Stimulated activated CD8-positive, alpha-beta memory T cell treated with anti-CD3 and anti-CD28 coated beads, Interleukin-15, amount 100 ng/mL, for 24 hours (primary cell): ENCODE data around the gene DNASE1L2.

Experiments
- DNase-seq: peaks from one replicate; pipeline ENCODE4 v3.0.0-alpha.2; 2020; ENCODE audit warnings: low read depth

The DNASE1L2 gene

GRCh38 chr16:2270070-2270462 is 33.8 kb downstream of the DNASE1L2 start:
- no peak for DNase-seq

GRCh38 chr16:2270588-2271470 is 34.6 kb downstream of the DNASE1L2 start:
- DNase-seq = no peak

DNA sequence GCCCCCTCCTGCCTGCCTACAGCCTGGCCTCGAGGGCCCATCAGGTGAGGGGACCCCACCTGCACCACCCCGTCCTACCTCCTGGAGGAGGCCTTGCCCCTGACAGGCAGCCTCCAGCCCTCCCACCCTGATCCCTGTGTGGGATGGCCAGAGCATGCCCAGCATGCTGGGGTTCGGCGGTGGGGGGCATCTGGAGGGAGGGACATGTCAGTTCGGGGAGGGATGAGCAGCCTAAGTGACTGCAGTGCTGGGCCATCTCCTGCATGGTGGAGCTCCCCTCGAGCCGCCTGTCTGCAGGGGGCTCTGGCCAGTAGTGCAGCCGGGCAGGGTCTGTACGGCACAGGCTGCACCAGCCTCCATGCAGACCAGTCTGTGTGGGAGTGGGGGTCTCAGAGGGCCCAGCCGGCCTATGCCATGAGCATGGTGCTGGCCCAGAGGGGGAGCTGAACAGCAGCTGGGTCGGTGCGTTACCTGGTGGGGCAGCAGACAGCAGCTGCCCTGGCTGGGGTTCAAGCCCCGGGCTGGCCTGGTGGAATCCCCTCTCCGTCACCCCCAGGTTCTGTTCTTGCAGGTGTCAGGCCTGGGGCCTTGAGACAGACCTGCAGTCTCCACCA is 35.7 kb downstream of the DNASE1L2 start:
- DNase-seq = no peak

- no peak for DNase-seq
These were observed 37.2 kb downstream of the DNASE1L2 start for GRCh38 chr16:2273484-2273883.

DNA sequence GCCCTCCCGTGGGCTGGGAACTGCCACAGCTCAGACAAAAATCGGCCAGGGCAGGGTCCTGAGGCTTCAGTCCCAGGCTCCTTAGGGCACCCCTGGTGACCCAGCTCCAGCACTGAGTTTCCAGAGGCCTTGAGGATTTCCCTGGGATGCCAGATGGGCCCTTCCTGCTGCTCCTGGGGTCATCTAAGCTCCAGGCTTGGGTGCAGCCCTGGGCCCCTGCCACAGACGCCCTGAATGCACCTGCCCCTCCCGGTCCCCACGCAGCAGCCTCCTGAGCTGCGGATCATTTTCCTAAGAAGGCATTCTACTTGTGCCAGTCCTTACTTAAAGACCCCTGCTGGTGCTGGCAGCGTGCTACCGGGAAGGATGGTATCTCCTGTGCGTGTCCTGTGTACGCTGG is 37.7 kb downstream of the DNASE1L2 start:
- no peak for DNase-seq

DNA sequence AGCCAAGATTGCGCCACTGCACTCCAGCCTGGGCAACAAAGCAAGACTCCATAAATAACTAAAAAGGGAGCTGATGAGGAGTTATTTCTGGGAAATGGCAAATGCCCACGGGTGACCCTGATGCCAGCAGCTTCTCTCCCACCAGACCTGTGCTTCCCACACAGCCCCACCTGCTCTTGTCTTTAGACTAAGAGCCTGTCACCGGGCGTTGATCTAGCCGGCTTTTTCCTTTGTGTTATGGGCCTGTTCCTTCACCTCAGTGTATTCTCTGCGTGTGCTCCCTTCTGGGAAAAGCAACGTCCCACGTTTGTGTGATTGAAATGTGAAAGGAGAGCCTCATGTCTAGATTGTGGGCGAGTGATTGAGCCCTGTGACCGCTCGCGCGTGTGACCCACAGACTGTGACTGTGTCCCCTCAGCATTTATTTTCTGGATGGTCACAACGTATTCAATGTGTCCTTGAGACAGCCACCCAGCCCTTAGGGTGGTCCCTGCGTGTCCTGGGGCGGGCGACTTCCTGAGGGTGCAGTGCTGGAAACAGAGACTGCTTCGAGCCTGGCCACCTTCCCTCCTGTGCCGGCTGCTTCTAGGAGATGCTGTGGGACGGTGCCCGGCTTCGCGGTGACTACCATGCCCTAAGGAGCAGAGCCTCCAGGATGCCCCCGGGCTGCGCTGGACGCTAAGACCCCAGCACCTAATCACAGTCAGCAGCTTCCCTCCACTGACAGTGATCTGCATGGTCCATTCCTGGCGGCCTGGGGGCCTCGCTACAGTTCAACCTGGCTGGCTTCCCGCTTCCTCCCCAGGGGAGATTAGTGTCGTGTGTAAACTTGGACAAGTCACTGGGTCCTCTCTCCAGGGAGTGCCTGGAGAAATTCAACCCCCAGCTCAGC is 39.5 kb downstream of the DNASE1L2 start:
- DNase-seq = no peak

- no peak for DNase-seq
These were observed 40.3 kb downstream of the DNASE1L2 start for GRCh38 chr16:2276368-2277195.

DNA sequence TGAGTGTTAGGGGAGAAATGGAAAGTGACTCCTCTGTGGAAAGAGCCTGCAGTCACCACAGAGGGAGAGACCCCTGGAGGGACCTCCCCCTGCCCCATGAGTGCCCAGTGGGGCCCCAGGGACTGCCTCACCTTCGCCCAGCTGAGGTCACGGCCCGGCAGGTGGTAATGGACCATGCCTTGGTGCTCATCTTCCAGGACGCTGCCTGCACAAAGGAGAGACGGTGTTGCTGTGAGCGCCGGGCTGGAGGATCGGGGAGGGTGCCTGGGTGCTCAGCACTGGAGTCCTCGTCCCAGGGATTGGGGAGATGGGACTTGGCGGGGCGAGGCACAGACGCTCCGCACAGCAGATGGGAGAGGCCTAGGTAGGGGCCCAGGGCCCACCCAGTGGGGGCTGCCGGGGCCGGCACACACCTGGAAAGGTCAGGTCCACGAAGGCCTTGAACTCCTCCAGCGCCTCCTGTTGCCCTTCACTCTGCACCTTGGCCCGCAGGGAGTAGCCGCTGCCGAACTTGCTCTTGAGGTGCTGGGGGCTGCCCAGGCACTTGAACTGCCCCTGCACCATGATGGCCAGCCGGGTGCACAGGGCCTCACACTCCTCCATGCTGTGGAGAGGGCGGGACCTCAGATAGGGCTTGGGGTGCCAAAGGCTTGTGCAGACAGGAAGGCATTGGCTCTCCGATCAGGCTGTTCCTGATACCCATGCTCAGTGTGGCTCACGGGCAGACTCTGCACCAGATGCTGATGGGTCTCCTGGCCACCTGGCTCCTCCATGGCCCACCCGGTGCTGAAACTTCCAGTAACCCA is 41.4 kb downstream of the DNASE1L2 start:
- no peak for DNase-seq

DNA sequence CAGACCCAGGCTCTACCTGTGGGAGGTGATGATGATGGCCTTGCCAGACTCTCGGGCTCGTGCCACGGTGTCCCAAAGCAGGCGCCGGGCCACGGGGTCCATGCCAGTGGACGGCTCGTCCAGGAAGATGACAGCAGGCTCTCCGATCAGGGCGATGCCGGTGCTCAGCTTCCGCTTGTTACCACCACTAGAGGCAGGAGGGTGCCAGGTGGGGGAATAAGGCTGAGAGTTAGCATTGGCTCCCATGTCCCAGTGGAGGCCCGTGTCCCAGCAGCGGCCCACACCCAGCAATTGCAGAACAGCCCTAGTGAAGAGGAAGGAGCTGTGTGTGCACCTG is 42.0 kb downstream of the DNASE1L2 start:
- DNase-seq = no peak

- DNase-seq = no peak
These were observed 42.9 kb downstream of the DNASE1L2 start for GRCh38 chr16:2278956-2279800.

- DNase-seq = no peak
These were observed 44.2 kb downstream of the DNASE1L2 start for GRCh38 chr16:2280461-2280860.

DNA sequence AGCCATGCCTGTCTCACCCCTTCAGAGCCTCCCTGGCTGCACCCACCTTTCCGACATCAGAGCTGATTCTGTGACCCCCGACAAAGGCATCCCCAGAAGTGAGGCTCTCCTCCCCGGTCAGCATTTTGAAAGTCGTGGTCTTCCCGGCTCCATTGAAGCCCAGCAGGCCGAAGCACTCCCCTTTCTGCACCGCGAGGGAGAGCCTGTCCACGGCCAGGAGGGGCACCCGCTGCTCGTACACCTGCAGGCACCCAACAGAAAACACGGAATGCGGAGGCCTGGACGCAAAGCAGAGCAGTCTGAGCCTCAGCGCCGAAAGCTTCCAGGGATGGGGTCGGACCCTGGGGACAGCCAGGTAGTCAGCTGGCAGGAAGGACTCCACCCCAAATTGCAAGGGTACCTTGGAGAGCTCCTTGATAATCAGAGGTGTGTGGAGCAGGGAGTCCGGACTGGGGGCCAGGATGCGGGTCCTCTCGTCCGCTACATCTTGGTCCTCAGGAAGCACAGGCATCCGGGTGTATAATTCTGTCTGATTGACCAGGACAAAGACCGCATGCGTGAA is 44.8 kb downstream of the DNASE1L2 start:
- DNase-seq = no peak

DNA sequence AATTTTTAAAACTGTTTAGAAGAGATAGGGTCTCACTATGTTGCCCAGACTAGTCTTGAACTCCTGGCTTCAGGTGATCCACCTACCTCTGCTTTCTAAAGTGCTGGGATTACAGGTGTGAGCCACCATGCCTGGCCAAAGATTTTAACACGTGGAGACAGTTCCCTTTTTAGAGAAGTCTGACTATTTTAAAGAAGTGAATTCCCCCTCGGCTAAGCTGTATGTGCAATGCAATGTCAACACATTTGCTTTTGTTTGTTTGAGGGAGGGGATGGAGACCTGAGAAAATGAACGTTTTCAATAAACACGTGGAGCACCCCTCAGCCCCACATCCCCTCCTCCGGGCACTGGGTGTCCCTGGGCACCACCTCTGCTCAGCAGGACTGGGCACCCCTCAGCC is 46.0 kb downstream of the DNASE1L2 start:
- no peak for DNase-seq

- no peak for DNase-seq
These were observed 46.8 kb downstream of the DNASE1L2 start for GRCh38 chr16:2282866-2283555.

DNA sequence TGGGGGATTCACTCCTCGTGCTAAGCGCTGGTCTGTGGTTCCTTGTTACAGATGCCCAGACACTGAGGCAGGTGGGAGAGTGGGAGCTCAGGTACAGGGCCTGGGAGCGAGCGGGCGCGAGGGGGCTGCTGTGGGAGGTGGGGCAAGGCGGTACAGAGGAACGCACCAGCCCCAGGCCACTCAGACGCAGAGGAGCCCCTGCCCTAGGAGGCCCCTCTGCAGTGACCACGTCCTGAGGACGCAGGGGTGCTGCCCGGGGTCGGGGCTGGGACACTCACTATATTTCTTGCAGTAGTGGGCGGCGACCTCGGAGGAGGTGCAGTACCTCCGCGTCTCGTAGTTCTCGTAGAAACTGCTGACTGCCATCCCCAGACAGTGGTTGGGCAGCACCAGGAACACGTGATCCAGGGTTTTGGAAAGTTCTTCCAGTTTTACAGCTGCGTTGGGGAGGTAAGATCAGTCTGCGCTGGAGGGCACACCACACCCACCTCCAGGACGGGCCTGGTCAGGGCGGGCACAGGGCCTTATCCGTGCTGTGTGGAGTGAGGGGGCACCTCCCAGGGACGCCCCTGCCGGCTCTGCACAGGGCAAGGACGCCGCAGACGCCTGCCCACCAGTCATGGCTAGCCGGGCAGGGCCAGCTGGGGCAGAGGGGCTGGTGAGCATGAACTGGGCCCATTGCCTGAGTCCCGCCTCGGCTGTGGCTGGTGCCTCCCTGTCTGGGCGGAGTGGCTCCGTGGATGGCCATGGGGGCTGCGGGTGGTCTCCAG is 47.9 kb downstream of the DNASE1L2 start:
- DNase-seq = no peak

DNA sequence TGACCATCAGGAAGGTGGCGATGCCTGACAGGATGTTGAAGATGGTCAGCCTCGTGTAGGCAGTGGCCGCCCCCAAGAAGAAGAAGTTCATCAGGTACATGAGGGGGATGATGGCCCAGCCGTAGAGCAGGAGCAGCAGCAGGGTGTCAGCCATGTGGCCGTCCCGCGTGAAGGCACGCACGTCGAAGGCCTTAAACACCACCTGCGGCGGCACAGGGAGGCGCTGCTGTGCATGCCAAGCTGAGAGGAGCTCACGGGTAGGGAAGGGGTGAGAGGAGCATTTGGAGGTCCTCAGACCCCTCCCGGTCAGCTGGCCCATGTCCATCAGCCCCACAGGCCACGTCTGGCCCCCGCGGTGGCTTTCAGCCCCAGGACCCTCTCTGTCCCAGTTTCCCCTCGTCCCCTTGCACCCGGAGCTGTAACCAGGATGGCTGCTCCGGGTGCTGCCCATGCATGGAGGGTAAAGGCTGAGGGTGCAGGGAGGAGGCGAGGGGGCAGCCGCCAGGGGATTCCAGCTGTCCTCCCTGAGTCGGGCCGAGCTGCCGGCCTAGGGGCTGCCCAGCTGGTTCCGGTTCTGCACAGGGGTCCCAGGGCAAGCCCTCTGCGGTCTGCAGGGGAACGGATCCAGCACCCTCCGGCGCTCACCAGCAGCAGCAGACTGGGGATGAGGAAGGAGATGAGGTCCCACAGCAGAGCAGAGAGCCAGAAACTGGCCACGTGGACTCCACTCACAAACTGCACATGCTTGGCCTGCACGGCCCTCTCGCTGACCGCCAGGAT is 48.7 kb downstream of the DNASE1L2 start:
- no peak for DNase-seq

GRCh38 chr16:2285731-2286191 is 49.5 kb downstream of the DNASE1L2 start:
- DNase-seq = no peak
